Kidney epithelial cell (primary cell): ENCODE data around the gene POLR2F. TPM values are rescaled to one million over a fixed set of nuclear protein-coding genes. Genes with fewer than 3 reads are reported as not detected.

Experiments
- DNase-seq: peaks from one replicate; pipeline ENCODE4 v3.0.0-alpha.2; 2010; ENCODE audit warnings: low read depth
- H3K27me3 ChIP-seq: 2 replicates; pipeline ENCODE4 v1.6.0; 2011; ENCODE audit warnings: low read length; ENCODE audit not compliant: control insufficient read depth, insufficient read depth
- H3K36me3 ChIP-seq: 2 replicates; pipeline ENCODE4 v1.5.1; 2011; ENCODE audit warnings: low read length; ENCODE audit not compliant: control insufficient read depth, insufficient read depth
- H3K4me3 ChIP-seq: 2 replicates; pipeline ENCODE4 v1.5.1; 2011; ENCODE audit warnings: low read depth, mild to moderate bottlenecking, control low read depth, low read length
- CTCF ChIP-seq: IDR thresholded peaks from 2 replicates; pipeline ENCODE4 v1.5.1; 2011; ENCODE audit warnings: mild to moderate bottlenecking, moderate library complexity, low read length, control low read depth, inconsistent platforms; ENCODE audit not compliant: insufficient read depth, poor library complexity, severe bottlenecking
- total RNA-seq: library from RNA; depleted of rRNA; stranded (reverse); fragments of >200 nt; gene quantifications from 2 replicates; pipeline ENCODE4 v1.2.3, GENCODE V29; 2015

Gene POLR2F
- total RNA-seq, 1 donor from 2014 or later: 79.8 TPM

DNA sequence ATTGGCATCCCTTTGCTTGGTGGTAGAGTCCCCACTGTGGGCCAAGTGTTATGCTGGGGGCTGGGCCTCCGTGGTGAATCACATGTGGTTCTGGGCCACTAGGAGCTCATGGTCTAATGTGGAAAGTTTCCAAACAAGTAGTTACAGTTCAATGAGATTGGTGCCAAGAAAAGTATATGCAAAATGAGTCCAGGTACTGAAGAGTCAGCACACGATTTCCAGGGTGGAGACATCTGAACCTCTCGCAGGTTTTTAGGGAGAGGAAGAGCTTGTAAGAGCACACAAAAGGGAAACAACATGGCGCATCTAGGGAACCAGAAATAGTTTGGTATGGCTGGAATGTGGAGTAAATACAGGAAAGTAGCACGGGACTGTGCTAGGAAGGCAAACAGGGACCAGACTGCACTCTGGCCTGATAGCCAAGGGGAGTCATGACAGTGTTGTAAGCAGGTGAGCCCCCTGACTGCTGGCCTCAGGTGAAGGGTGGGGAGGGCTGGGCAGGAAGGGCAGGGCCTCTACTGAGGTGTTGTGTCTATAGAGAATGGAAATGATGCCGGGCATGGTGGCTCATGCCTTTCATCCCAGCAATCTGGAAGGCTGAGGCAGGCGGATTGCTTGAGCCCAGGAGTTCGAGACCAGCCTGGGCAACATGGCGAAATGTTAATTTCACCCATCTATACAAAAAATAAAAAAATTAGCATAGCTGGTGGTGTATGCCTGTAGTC lies 12.6 kb downstream of the POLR2F start:
- Histone ChIP-seq H3K36me3 (no peaks in the 10 kb centered on the region), H3K27me3 (no peaks in the 10 kb centered on the region), H3K4me3 (no peak overlapping the region)
- no peak for DNase-seq
- no peak for TF ChIP-seq CTCF

DNA sequence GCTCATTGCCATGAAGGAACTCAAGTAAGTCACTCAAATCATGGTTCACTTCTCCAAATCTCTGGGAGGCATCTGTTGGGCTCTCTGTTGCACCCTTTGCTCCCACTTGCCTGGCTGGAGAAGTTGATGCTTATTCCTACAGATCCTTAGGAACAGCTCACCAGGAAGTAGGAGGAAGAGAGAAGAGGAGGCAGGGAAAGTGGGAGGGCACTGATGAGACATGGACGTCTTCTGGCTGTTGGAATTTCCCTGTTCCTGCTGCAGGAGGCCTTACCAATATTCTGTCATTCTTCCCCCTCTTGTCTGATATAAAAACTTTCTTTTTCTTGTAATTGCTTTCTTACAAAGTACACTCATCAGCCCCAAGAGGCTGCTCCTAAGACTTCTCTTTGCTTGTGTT lies 13.6 kb downstream of the POLR2F start:
- H3K4me3 ChIP-seq: no peak overlapping the region
- H3K27me3 ChIP-seq: no peaks in the 10 kb centered on the region
- H3K36me3 ChIP-seq: no peaks in the 10 kb centered on the region

GRCh38 chr22:37967637-37968451 lies 14.3 kb downstream of the POLR2F start:
- no peak for TF ChIP-seq CTCF
- no peak overlapping the region for H3K4me3 ChIP-seq
- no peaks in the 10 kb centered on the region for H3K27me3 ChIP-seq
- no peaks in the 10 kb centered on the region for H3K36me3 ChIP-seq
- no peak for DNase-seq

More for the DNA sequence above, 13.6 kb downstream of the POLR2F start:
- DNase-seq: no peak
- TF ChIP-seq CTCF: no peak

GRCh38 chr22:37968452-37969251 lies 15.2 kb downstream of the POLR2F start:
- Histone ChIP-seq H3K4me3 (no peak overlapping the region), H3K36me3 (no peaks in the 10 kb centered on the region), H3K27me3 (no peaks in the 10 kb centered on the region)
- no peak for DNase-seq
- TF ChIP-seq CTCF: no peak

GRCh38 chr22:37970864-37971263 lies 17.4 kb downstream of the POLR2F start:
- Histone ChIP-seq H3K36me3 (no peaks in the 10 kb centered on the region), H3K4me3 (no peak overlapping the region), H3K27me3 (no peaks in the 10 kb centered on the region)
- no peak for DNase-seq
- TF ChIP-seq CTCF: no peak
